Neural cell (in vitro differentiated cells): Measurements from ENCODE around the gene CYTH3. TPM values are rescaled to one million over a fixed set of nuclear protein-coding genes. Genes with fewer than 3 reads are reported as not detected.

ENCODE experiments used
- H2AFZ ChIP-seq: fragments of 200-600, 300-800 bp; sonication (generic), shearing (Covaris generic); 2 replicates; pipeline ENCODE4 v1.6.0; 2014; ENCODE audit warnings: low read depth, mild to moderate bottlenecking, antibody characterized with exemption, low read length, moderate library complexity
- H3F3A ChIP-seq: fragments of 200-600 bp; shearing (Covaris generic); 2 replicates; pipeline ENCODE4 v1.6.1; 2016; ENCODE audit warnings: mild to moderate bottlenecking, moderate library complexity, mixed read lengths, antibody characterized with exemption, low read length; ENCODE audit not compliant: insufficient read depth, poor library complexity, severe bottlenecking
- H3K27ac ChIP-seq: fragments of 200-600, 300-800 bp; sonication (generic), shearing (Covaris generic); 2 replicates; pipeline ENCODE4 v1.5.1; 2014; ENCODE audit warnings: mild to moderate bottlenecking, low read length, moderate library complexity
- H3K27me3 ChIP-seq: fragments of 300-800, 200-600 bp; sonication (generic), shearing (Covaris generic); 2 replicates; pipeline ENCODE4 v1.6.0; 2014; ENCODE audit warnings: mild to moderate bottlenecking, low read depth, low read length, moderate library complexity; ENCODE audit not compliant: insufficient read depth
- H3K36me3 ChIP-seq: fragments of 300-800, 200-600 bp; sonication (generic), shearing (Covaris generic); 2 replicates; pipeline ENCODE4 v1.5.1; 2014; ENCODE audit warnings: mild to moderate bottlenecking, antibody characterized with exemption, low read length, moderate library complexity; ENCODE audit not compliant: insufficient read depth
- H3K4me2 ChIP-seq: fragments of 300-800, 200-600 bp; sonication (generic), shearing (Covaris generic); 2 replicates; pipeline ENCODE4 v1.6.0; 2014; ENCODE audit warnings: mild to moderate bottlenecking, low read length
- H3K4me3 ChIP-seq: fragments of 300-800, 200-600 bp; sonication (generic), shearing (Covaris generic); 2 replicates; pipeline ENCODE4 v1.5.1; 2014; ENCODE audit warnings: mild to moderate bottlenecking, low read length, moderate library complexity
- H3K79me2 ChIP-seq: fragments of 200-600 bp; shearing (Covaris generic); replicated peaks from 2 replicates; pipeline ENCODE4 v1.6.0; 2014; ENCODE audit warnings: mild to moderate bottlenecking, low read length, moderate library complexity; ENCODE audit not compliant: insufficient read depth
- H3K9ac ChIP-seq: fragments of 300-800, 200-600 bp; sonication (generic), shearing (Covaris generic); 2 replicates; pipeline ENCODE4 v1.6.1; 2016; ENCODE audit warnings: mild to moderate bottlenecking, low read length, mixed read lengths
- H3K9me2 ChIP-seq: fragments of 200-600 bp; shearing (Covaris generic); 2 replicates; pipeline ENCODE4 v1.6.1; 2016; ENCODE audit warnings: mild to moderate bottlenecking, low read length, mixed read lengths; ENCODE audit not compliant: insufficient read depth
- H3K9me3 ChIP-seq: fragments of 200-600, 300-800 bp; sonication (generic), shearing (Covaris generic); 2 replicates; pipeline ENCODE4 v1.6.1; 2016; ENCODE audit warnings: mild to moderate bottlenecking, mixed run types, low read length, moderate library complexity, mixed read lengths
- H4K20me1 ChIP-seq: fragments of 200-600 bp; shearing (Covaris generic); 2 replicates; pipeline ENCODE4 v1.6.1; 2016; ENCODE audit warnings: mild to moderate bottlenecking, mixed run types; ENCODE audit not compliant: insufficient read depth
- EP300 ChIP-seq: fragments of 450-650 bp; conservative IDR thresholded peaks from 2 replicates; pipeline ENCODE4 v1.6.1; 2014; ENCODE audit warnings: antibody characterized with exemption, mild to moderate bottlenecking, moderate library complexity; ENCODE audit not compliant: poor library complexity, severe bottlenecking
- EZH2 ChIP-seq: fragments of 200-600, 300-800 bp; shearing (Covaris generic), sonication (generic); IDR thresholded peaks from 2 replicates; pipeline ENCODE4 v1.6.1; 2014; ENCODE audit warnings: antibody characterized with exemption, low read length, borderline replicate concordance, mild to moderate bottlenecking; ENCODE audit not compliant: insufficient read depth, poor library complexity, severe bottlenecking
- MXI1 ChIP-seq: fragments of 450-650 bp; conservative IDR thresholded peaks from 2 replicates; pipeline ENCODE4 v1.6.1; 2014; ENCODE audit warnings: antibody characterized with exemption, mild to moderate bottlenecking; ENCODE audit not compliant: poor library complexity, severe bottlenecking
- POLR2AphosphoS5 ChIP-seq: IDR thresholded peaks from 2 replicates; pipeline ENCODE4 v1.6.1; 2012
- RAD21 ChIP-seq: fragments of 450-650 bp; conservative IDR thresholded peaks from 2 replicates; pipeline ENCODE4 v1.6.1; 2014; ENCODE audit warnings: antibody characterized with exemption, mild to moderate bottlenecking, moderate library complexity
- SMC3 ChIP-seq: fragments of 450-650 bp; conservative IDR thresholded peaks from 2 replicates; pipeline ENCODE4 v1.6.1; 2014; ENCODE audit warnings: antibody characterized with exemption, mild to moderate bottlenecking, moderate library complexity; ENCODE audit not compliant: poor library complexity
- TAF1 ChIP-seq: IDR thresholded peaks from 2 replicates; pipeline ENCODE4 v1.6.1; 2012; ENCODE audit warnings: low read depth
- polyA plus RNA-seq: library from polyadenylated mRNA; depleted of rRNA; stranded (reverse); fragments of >200 nt; gene quantifications from 2 replicates; pipeline ENCODE4 v1.2.3, GENCODE V29; 2014
- TF ChIP-seq, protein P1 (sequence below): fragments of 450-650 bp; IDR thresholded peaks from 2 replicates; pipeline ENCODE4 v1.5.1; 2014; ENCODE audit warnings: antibody characterized with exemption, mild to moderate bottlenecking, moderate library complexity; ENCODE audit not compliant: poor library complexity, severe bottlenecking
- TF ChIP-seq, protein P2 (sequence below): IDR thresholded peaks from 2 replicates; pipeline ENCODE4 v1.6.1; 2012; ENCODE audit warnings: borderline replicate concordance

Gene CYTH3
- polyA plus RNA-seq, 1 donor from 2014 or later: 33.9 TPM

DNA sequence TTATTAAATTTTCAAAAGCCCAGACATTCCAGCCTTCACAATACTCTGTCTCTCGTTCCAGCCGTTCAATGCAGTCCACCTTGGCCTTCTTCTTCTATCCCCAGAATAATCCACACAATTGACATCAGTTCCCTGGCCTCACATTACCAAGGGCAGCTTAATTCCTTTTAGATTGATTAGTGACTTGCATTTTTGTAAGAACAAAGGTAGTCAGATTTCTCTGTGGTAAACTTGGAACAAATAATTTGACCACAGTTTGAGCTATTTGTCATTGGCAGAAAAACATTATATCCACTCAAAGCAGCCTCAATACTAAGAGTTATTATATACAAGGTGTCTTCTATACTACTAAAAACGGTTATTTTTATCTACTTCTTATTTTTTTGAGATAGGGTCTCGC, 5.1 kb upstream of the CYTH3 start:
- no peak overlapping the region for H3K9ac ChIP-seq
- TF ChIP-seq SMC3 (no peak), RAD21 (no peak), MXI1 (no peak), POLR2AphosphoS5 (no peak), TAF1 (no peak), EP300 (no peak), EZH2 (no peak)
- TF ChIP-seq, protein P1, sequence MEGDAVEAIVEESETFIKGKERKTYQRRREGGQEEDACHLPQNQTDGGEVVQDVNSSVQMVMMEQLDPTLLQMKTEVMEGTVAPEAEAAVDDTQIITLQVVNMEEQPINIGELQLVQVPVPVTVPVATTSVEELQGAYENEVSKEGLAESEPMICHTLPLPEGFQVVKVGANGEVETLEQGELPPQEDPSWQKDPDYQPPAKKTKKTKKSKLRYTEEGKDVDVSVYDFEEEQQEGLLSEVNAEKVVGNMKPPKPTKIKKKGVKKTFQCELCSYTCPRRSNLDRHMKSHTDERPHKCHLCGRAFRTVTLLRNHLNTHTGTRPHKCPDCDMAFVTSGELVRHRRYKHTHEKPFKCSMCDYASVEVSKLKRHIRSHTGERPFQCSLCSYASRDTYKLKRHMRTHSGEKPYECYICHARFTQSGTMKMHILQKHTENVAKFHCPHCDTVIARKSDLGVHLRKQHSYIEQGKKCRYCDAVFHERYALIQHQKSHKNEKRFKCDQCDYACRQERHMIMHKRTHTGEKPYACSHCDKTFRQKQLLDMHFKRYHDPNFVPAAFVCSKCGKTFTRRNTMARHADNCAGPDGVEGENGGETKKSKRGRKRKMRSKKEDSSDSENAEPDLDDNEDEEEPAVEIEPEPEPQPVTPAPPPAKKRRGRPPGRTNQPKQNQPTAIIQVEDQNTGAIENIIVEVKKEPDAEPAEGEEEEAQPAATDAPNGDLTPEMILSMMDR: no peak
- TF ChIP-seq, protein P2, sequence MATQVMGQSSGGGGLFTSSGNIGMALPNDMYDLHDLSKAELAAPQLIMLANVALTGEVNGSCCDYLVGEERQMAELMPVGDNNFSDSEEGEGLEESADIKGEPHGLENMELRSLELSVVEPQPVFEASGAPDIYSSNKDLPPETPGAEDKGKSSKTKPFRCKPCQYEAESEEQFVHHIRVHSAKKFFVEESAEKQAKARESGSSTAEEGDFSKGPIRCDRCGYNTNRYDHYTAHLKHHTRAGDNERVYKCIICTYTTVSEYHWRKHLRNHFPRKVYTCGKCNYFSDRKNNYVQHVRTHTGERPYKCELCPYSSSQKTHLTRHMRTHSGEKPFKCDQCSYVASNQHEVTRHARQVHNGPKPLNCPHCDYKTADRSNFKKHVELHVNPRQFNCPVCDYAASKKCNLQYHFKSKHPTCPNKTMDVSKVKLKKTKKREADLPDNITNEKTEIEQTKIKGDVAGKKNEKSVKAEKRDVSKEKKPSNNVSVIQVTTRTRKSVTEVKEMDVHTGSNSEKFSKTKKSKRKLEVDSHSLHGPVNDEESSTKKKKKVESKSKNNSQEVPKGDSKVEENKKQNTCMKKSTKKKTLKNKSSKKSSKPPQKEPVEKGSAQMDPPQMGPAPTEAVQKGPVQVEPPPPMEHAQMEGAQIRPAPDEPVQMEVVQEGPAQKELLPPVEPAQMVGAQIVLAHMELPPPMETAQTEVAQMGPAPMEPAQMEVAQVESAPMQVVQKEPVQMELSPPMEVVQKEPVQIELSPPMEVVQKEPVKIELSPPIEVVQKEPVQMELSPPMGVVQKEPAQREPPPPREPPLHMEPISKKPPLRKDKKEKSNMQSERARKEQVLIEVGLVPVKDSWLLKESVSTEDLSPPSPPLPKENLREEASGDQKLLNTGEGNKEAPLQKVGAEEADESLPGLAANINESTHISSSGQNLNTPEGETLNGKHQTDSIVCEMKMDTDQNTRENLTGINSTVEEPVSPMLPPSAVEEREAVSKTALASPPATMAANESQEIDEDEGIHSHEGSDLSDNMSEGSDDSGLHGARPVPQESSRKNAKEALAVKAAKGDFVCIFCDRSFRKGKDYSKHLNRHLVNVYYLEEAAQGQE: no peak
- no peaks in the 10 kb centered on the region for H4K20me1 ChIP-seq
- no peaks in the 10 kb centered on the region for H3K36me3 ChIP-seq
- H3K27me3 ChIP-seq: no peaks in the 10 kb centered on the region
- H3K79me2 ChIP-seq: no peaks in the 10 kb centered on the region
- no peak overlapping the region for H3K4me2 ChIP-seq
- H2AFZ ChIP-seq: no peak overlapping the region
- H3K9me2 ChIP-seq: no peaks in the 10 kb centered on the region
- no peak overlapping the region for H3K27ac ChIP-seq
- no peaks in the 10 kb centered on the region for H3F3A ChIP-seq
- no peak overlapping the region for H3K4me3 ChIP-seq
- no peaks in the 10 kb centered on the region for H3K9me3 ChIP-seq

DNA sequence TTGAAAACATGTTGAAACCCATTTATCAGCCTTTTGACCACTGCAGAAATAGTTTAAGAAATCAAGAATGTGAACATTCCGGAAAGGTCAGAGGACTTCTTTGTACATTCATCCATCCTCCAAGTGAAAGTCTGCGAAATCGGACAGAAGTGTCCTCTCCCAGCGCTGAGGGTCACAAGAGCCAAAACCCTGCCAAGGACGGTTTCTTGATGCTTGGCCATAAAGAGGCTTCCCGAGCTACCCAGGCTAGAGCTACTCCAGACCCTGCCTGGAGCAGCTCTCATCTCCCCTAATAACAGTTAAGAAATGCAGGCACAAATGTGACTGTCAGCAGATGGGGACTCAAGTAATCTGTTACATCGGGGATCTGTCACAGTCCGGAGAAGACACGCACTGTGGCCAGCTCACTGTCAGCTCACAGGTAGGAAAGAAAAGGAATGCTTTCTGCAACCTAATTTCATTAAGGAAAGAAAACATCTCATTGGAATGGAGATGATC, 4.5 kb upstream of the CYTH3 start:
- Histone ChIP-seq H3K27me3 (no peaks in the 10 kb centered on the region), H3K9ac (no peak overlapping the region), H3K27ac (no peak overlapping the region), H3K4me2 (no peak overlapping the region), H3K36me3 (no peaks in the 10 kb centered on the region), H4K20me1 (no peaks in the 10 kb centered on the region), H3K9me3 (no peaks in the 10 kb centered on the region), H3K9me2 (no peaks in the 10 kb centered on the region), H3K4me3 (no peak overlapping the region), H2AFZ (no peak overlapping the region), H3K79me2 (no peaks in the 10 kb centered on the region), H3F3A (no peaks in the 10 kb centered on the region)
- no peak for TF ChIP-seq TAF1
- TF ChIP-seq MXI1: no peak
- TF ChIP-seq EP300: no peak
- no peak for TF ChIP-seq POLR2AphosphoS5
- TF ChIP-seq SMC3: no peak
- no peak for TF ChIP-seq RAD21
- TF ChIP-seq EZH2: no peak
- TF ChIP-seq, protein P1: no peak
- TF ChIP-seq, protein P2: no peak
